HUDEP-2 (cell line): Measurements from ENCODE around the gene HCN1.
"Not testable (repeated sequence)": the region's sequence is repeated elsewhere in the genome, so short reads cannot be mapped to it uniquely, and the experiment has no call there.

Source experiments
- DNase-seq, 76 experiments: peaks; one replicate each; lab custom pipeline; 2025; ENCODE audit not compliant: unreplicated experiment in 76 of 76; lab: John Stamatoyannopoulos, UW

The HCN1 gene

GRCh38 chr5:45334939-45335338 is 361.2 kb downstream of the HCN1 start:
- DNase-seq: no peak

GRCh38 chr5:45312627-45313026 is 383.6 kb downstream of the HCN1 start:
- not testable (repeated sequence) for DNase-seq

GRCh38 chr5:45295231-45295630 is 400.9 kb downstream of the HCN1 start:
- DNase-seq: no peak

GRCh38 chr5:45288746-45289145 is 407.4 kb downstream of the HCN1 start:
- DNase-seq: no peak

GRCh38 chr5:45284436-45284835 is 411.7 kb downstream of the HCN1 start:
- DNase-seq: no peak

- no peak for DNase-seq
These were observed 415.1 kb downstream of the HCN1 start for GRCh38 chr5:45281081-45281480.

- no peak for DNase-seq
These were observed 417.1 kb downstream of the HCN1 start for GRCh38 chr5:45279109-45279508.

GRCh38 chr5:45277860-45278259 is 418.3 kb downstream of the HCN1 start:
- no peak for DNase-seq

GRCh38 chr5:45274241-45274640 is 421.9 kb downstream of the HCN1 start:
- no peak for DNase-seq

GRCh38 chr5:45271626-45272025 is 424.6 kb downstream of the HCN1 start:
- DNase-seq: no peak

GRCh38 chr5:45264447-45264846 is 431.7 kb downstream of the HCN1 start:
- DNase-seq: no peak

GRCh38 chr5:45262061-45262590 is 434.1 kb downstream of the HCN1 start:
- no peak for DNase-seq

- no peak for DNase-seq
These were observed 435.1 kb downstream of the HCN1 start for GRCh38 chr5:45261125-45261524.

GRCh38 chr5:45260292-45260691 is 435.9 kb downstream of the HCN1 start:
- no peak for DNase-seq

- DNase-seq: no peak
These were observed 443.2 kb downstream of the HCN1 start for GRCh38 chr5:45252978-45253377.

- no peak for DNase-seq
These were observed 443.6 kb downstream of the HCN1 start for GRCh38 chr5:45252541-45252940.

GRCh38 chr5:45225571-45226031 is 470.6 kb downstream of the HCN1 start:
- DNase-seq: no peak

- DNase-seq: no peak
These were observed 490.7 kb downstream of the HCN1 start for GRCh38 chr5:45205403-45205961.
